Measurements from ENCODE around the gene ZNF808.
"Not testable (repeated sequence)": the region's sequence is repeated elsewhere in the genome, so short reads cannot be mapped to it uniquely, and the experiment has no call there.

The ZNF808 gene

DNA sequence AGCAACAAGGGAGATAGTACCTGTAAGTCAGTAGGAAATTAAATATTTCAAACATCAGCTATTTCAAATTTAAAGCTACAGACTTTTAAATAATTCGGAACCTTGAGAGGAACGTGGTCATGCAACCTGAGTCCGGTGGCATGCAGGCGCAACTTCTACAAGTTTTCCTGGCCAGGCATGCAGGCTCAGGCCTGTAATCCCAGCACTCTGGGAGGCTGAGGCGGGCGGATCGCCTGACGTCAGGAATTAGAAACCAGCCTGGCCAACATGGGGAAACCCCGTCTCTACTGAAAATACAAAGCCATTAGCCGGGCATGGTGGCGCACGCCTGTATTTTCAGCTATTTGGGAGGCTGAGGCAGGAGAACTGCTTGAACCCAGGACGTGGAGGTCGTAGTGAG is 40.5 kb downstream of the ZNF808 start:
- H3K9ac ChIP-seq (ENCODE audit: low read depth, low read length) = no peak overlapping the region

DNA sequence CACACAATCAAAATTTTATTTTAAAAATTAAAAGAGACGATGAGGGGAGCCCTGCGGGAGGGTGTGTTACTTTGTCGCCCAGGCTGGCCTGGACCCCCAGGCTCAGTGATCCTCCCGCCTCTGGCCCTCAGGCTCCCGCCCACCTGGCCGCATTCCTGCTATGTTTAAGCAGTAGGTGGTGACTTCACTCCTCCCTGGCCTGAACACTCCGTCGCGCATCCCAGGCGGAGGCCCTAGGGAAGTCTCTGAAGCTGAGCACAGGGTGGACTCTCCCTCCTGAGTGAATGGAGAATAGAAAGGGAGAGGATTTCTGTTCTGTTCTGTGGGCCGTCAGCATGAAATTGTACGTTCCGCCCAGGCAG is 42.2 kb downstream of the ZNF808 start:
- not testable (repeated sequence) for H3K9me3 ChIP-seq (ENCODE audit: insufficient read depth, low read depth, low read length); H3K4me1 ChIP-seq (ENCODE audit: insufficient read depth, low read length); H3K27ac ChIP-seq (ENCODE audit: low read length); H3K27me3 ChIP-seq (ENCODE audit: insufficient read depth, low read length)
- peak overlapping the region; percentile 96 for H3K4me3 ChIP-seq (ENCODE audit: low read length)
- peak overlapping the region; percentile 77; the same call in 1 of the 2 replicates for H3K9ac ChIP-seq (ENCODE audit: low read depth, low read length)
- H3K36me3 ChIP-seq (ENCODE audit: insufficient read depth, low read depth, low read length) = peaks cover 23% of the 10 kb centered on the region

More for the DNA sequence above, 40.5 kb downstream of the ZNF808 start:
- Histone ChIP-seq H3K27me3 (ENCODE audit: insufficient read depth, low read length) (no peaks in the 10 kb centered on the region), H3K9me3 (ENCODE audit: insufficient read depth, low read depth, low read length) (no peaks in the 10 kb centered on the region), H3K4me1 (ENCODE audit: insufficient read depth, low read length) (peaks cover 9% of the 10 kb centered on the region), H3K27ac (ENCODE audit: low read length) (no peak overlapping the region), H3K36me3 (ENCODE audit: insufficient read depth, low read depth, low read length) (peaks cover 13% of the 10 kb centered on the region; the same call in 1 of the 2 replicates), H3K4me3 (ENCODE audit: low read length) (no peak overlapping the region)

DNA sequence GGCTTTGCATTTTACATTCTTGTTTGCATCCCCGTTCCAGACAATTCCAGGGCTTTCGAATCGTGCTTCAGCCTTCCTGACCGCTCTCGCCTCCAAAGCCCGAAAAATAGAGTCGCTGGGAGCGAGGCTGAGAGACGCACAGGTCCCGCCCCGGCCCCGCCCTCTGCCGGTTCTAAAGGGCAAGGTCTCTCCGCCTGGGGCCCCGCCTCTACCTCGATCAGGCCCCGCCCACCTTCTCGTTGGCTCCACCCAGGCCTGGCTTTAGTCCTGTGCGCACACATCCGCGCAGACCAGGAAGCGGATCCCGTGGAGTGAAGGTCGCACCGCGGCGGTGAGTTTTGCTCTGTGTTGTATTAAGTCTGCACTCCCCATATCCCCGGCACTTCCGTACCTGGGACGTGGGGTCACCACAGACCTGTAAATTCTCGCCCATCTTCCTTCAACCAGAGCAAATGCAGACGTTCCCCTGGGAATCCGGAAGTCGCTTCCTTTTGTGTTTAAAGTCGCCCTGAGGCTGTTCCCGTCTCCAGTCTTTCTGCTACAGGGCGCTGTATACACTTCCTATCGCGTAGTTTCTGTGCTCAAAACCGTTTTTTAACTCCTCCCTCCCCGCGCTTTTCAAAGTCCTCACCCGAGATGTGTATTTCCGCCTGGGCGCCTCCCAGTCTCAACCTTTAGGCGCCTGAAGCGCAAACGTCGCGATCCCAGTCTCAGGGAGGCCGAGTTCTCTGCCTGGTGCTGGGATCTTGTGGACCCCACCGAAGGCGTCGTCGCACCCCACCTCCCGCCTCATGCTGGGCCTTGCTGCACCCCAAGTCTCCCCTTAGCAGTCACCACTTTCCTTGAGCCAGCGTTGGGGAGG is 42.8 kb downstream of the ZNF808 start, which contains the start of gene ZNF701:
ZNF701 (plus strand) TSS at position 288 of the 862 bp plus-strand sequence. CDS start 3,861 bp downstream, outside the sequence.
- H3K9ac ChIP-seq (ENCODE audit: low read depth, low read length) = peak within 1 kb of the TSS; percentile 90
- H3K36me3 ChIP-seq (ENCODE audit: insufficient read depth, low read depth, low read length) = peaks cover 25% of the 10 kb centered on the region
- peaks cover 9% of the 10 kb centered on the region for H3K4me1 ChIP-seq (ENCODE audit: insufficient read depth, low read length)
- H3K4me3 ChIP-seq (ENCODE audit: low read length) = peak within 1 kb of the TSS; percentile 96
- no peaks in the 10 kb centered on the region for H3K9me3 ChIP-seq (ENCODE audit: insufficient read depth, low read depth, low read length)
- H3K27me3 ChIP-seq (ENCODE audit: insufficient read depth, low read length) = no peaks in the 10 kb centered on the region
- peak within 1 kb of the TSS; percentile 55 for H3K27ac ChIP-seq (ENCODE audit: low read length)

DNA sequence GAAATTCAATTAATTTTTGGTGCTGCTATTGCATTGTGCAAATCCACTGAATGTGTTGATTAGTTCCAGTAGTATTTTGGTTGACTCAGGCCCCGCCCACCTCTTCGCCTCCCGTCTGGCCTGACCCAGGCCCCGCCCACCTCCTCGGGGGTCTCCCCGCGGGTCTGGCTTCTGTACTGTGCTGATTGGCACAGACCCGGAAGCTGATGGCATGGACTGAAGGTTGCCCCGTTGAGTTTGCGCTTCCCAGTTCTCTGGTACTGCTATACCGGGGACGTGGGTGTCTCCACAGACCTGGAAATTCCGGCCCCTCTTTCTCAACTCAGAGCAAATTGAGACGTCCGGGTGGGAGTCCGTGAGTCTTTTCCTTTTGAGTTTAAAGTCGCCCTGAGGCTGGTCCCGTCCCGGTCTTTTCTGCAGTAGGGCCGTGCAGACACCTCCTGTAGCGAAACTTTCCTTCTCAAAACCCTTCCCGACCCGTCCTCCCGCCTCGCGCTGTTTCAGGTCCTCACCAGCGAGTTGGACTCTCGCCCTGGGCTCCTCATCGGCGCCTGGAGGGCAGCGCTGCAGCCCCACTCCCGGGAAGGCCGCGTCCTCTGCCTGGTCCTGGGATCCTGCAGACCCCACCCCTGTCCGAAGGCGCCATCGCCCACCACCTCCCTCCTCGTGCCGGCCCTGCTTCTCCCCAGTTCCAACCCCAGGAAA is 57.4 kb downstream of the ZNF808 start:
- no peaks in the 10 kb centered on the region for H3K27me3 ChIP-seq (ENCODE audit: insufficient read depth, low read length)
- no peak overlapping the region for H3K27ac ChIP-seq (ENCODE audit: low read length)
- H3K4me1 ChIP-seq (ENCODE audit: insufficient read depth, low read length) = no peaks in the 10 kb centered on the region
- peaks cover 47% of the 10 kb centered on the region for H3K36me3 ChIP-seq (ENCODE audit: insufficient read depth, low read depth, low read length)
- no peak overlapping the region for H3K4me3 ChIP-seq (ENCODE audit: low read length)
- no peak overlapping the region for H3K9ac ChIP-seq (ENCODE audit: low read depth, low read length)
- H3K9me3 ChIP-seq (ENCODE audit: insufficient read depth, low read depth, low read length) = no peaks in the 10 kb centered on the region

DNA sequence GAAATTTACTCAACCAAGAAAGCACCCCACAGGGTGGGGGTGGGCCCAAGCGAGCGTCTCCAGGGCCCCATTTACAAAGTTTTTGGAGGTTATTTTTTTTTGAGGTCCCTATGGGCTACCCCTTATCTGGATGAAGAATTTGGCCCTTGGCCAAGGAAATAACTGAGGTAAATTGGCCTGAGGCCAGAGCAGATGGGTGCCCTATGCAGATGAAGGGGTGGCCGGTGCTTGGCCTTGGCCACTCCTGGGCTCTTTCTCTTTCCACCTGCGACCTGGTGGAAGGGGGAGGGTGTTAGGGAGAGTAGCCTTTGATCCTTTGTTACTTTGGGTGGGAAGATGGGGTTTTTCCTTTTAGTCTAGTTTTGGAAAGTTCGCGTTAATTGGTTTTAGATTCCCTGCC is 58.1 kb downstream of the ZNF808 start:
- Histone ChIP-seq H3K27me3 (ENCODE audit: insufficient read depth, low read length) (no peaks in the 10 kb centered on the region), H3K4me3 (ENCODE audit: low read length) (no peak overlapping the region), H3K27ac (ENCODE audit: low read length) (no peak overlapping the region), H3K4me1 (ENCODE audit: insufficient read depth, low read length) (no peaks in the 10 kb centered on the region), H3K9me3 (ENCODE audit: insufficient read depth, low read depth, low read length) (no peaks in the 10 kb centered on the region), H3K36me3 (ENCODE audit: insufficient read depth, low read depth, low read length) (peaks cover 40% of the 10 kb centered on the region), H3K9ac (ENCODE audit: low read depth, low read length) (no peak overlapping the region)

DNA sequence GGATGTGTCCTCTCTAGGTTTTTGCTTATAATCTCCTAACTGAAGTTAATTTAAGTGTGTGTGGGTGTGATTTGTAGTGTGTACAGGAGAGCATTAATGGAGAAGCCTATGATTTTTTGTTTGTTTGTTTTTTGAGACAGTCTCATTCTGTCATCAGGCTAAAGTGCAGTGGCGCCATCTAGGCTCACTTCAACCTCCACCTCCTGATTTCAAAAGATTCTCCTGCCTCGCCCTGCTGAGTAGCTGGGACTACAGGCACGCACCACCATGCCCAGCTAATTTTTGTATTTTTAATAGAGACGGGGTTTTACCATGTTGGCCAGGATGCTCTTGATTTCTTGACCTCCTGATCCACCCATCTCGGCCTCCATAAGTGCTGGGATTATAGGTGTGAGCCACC is 63.3 kb downstream of the ZNF808 start:
- Histone ChIP-seq H3K36me3 (ENCODE audit: insufficient read depth, low read depth, low read length) (peaks cover 16% of the 10 kb centered on the region), H3K4me3 (ENCODE audit: low read length) (no peak overlapping the region), H3K9me3 (ENCODE audit: insufficient read depth, low read depth, low read length) (peaks cover 2% of the 10 kb centered on the region; the same call in 1 of the 2 replicates)

DNA sequence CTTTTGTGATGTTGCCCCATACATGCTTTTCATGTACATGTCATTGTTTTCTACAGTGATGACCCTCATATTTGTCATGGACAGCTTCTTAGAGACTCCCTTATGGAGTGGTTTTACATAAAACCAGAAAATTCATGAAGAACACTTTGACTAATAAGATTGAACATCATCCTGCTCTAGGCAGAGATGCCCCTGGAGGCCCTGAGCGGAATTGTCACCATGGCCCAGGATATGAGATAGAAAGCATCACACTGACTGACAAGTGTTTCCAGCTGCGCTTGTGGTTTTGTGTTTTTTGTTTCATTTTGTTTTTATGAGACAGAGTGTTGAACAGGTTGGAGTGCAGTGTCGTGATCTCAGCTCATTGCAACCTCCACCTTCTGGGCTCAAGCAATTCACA is 64.8 kb downstream of the ZNF808 start:
- H3K9me3 ChIP-seq (ENCODE audit: insufficient read depth, low read depth, low read length) = peaks cover 16% of the 10 kb centered on the region; the same call in 1 of the 2 replicates
- H3K27ac ChIP-seq (ENCODE audit: low read length) = no peak overlapping the region
- H3K4me1 ChIP-seq (ENCODE audit: insufficient read depth, low read length) = no peaks in the 10 kb centered on the region
- H3K4me3 ChIP-seq (ENCODE audit: low read length) = no peak overlapping the region
- H3K27me3 ChIP-seq (ENCODE audit: insufficient read depth, low read length) = no peaks in the 10 kb centered on the region
- no peak overlapping the region for H3K9ac ChIP-seq (ENCODE audit: low read depth, low read length)
- peaks cover 31% of the 10 kb centered on the region for H3K36me3 ChIP-seq (ENCODE audit: insufficient read depth, low read depth, low read length)

More for the DNA sequence above, 63.3 kb downstream of the ZNF808 start:
- H3K27me3 ChIP-seq (ENCODE audit: insufficient read depth, low read length) = no peaks in the 10 kb centered on the region
- H3K4me1 ChIP-seq (ENCODE audit: insufficient read depth, low read length) = no peaks in the 10 kb centered on the region
- no peak overlapping the region for H3K9ac ChIP-seq (ENCODE audit: low read depth, low read length)
- H3K27ac ChIP-seq (ENCODE audit: low read length) = no peak overlapping the region

DNA sequence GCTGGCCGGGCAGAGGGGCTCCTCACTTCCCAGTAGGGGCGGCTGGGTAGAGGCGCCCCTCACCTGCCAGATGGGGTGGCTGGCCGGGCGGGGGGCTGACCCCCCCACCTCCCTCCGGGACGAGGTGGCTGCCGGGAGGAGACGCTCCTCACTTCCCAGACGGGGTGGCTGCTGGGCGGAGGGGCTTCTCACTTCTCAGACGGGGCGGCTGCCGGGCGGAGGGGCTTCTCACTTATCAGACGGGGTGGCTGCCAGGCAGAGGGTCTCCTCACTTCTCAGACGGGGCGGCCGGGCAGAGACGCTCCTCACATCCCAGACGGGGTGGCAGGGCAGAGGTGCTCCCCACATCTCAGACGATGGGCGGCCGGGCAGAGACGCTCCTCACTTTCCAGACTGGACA is 66.0 kb downstream of the ZNF808 start:
- peaks cover 16% of the 10 kb centered on the region; the same call in 1 of the 2 replicates for H3K9me3 ChIP-seq (ENCODE audit: insufficient read depth, low read depth, low read length)
- H3K4me3 ChIP-seq (ENCODE audit: low read length); H3K27ac ChIP-seq (ENCODE audit: low read length); H3K27me3 ChIP-seq (ENCODE audit: insufficient read depth, low read length); H3K4me1 ChIP-seq (ENCODE audit: insufficient read depth, low read length); H3K9ac ChIP-seq (ENCODE audit: low read depth, low read length): not testable (repeated sequence)
- peaks cover 31% of the 10 kb centered on the region for H3K36me3 ChIP-seq (ENCODE audit: insufficient read depth, low read depth, low read length)

DNA sequence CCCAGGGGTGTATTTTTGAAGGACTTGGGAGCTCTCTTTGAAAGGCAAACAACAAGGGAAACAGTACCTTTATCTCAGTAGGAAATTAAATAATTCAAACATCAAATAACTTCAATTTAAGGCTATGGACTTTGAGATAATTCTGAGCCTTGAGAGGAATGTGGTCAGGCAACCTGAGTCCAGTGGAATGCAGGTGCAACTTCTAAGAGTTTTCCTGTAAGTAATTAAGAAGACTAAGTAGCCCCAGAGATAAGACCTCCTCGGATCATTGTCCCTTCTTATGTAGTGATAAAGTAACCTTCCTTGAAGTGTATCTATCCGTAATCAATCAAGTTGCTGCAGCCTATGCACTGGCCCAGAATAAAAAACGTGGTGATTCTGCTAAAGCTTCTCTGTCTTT is 71.8 kb downstream of the ZNF808 start:
- H3K36me3 ChIP-seq (ENCODE audit: insufficient read depth, low read depth, low read length) = peaks cover 19% of the 10 kb centered on the region
- H3K4me1 ChIP-seq (ENCODE audit: insufficient read depth, low read length) = peaks cover 4% of the 10 kb centered on the region; the same call in 1 of the 2 replicates
- peaks cover 16% of the 10 kb centered on the region; the same call in 1 of the 2 replicates for H3K27me3 ChIP-seq (ENCODE audit: insufficient read depth, low read length)
- no peak overlapping the region for H3K9ac ChIP-seq (ENCODE audit: low read depth, low read length)
- H3K27ac ChIP-seq (ENCODE audit: low read length) = no peak overlapping the region
- H3K9me3 ChIP-seq (ENCODE audit: insufficient read depth, low read depth, low read length) = peaks cover 16% of the 10 kb centered on the region; the same call in 1 of the 2 replicates
- H3K4me3 ChIP-seq (ENCODE audit: low read length) = no peak overlapping the region

DNA sequence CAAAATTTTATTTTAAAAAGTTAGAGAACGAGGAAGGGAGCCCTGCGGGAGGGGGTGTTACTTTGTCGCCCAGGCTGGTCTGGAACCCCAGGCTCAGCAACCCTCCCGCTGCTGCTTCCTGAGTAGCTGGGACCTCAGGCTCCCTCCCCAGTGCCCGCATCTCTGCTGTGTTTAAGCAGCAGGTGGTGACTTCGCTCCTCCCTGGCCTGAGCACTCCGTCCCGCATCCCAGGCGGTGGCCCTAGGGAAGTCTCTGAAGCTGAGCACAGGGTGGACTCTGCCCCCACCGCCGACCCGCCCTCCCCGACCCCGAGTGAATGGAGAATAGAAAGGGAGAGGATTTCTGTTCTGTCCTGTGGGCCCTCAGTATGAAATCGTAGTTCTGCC is 73.2 kb downstream of the ZNF808 start:
- Histone ChIP-seq H3K4me3 (ENCODE audit: low read length) (peak overlapping the region; percentile 95), H3K9me3 (ENCODE audit: insufficient read depth, low read depth, low read length) (peaks cover 14% of the 10 kb centered on the region; the same call in 1 of the 2 replicates), H3K9ac (ENCODE audit: low read depth, low read length) (peak overlapping the region; percentile 31; the same call in 1 of the 2 replicates), H3K27me3 (ENCODE audit: insufficient read depth, low read length) (peaks cover 16% of the 10 kb centered on the region; the same call in 1 of the 2 replicates), H3K4me1 (ENCODE audit: insufficient read depth, low read length) (peaks cover 4% of the 10 kb centered on the region; the same call in 1 of the 2 replicates), H3K36me3 (ENCODE audit: insufficient read depth, low read depth, low read length) (peaks cover 15% of the 10 kb centered on the region), H3K27ac (ENCODE audit: low read length) (no peak overlapping the region)

DNA sequence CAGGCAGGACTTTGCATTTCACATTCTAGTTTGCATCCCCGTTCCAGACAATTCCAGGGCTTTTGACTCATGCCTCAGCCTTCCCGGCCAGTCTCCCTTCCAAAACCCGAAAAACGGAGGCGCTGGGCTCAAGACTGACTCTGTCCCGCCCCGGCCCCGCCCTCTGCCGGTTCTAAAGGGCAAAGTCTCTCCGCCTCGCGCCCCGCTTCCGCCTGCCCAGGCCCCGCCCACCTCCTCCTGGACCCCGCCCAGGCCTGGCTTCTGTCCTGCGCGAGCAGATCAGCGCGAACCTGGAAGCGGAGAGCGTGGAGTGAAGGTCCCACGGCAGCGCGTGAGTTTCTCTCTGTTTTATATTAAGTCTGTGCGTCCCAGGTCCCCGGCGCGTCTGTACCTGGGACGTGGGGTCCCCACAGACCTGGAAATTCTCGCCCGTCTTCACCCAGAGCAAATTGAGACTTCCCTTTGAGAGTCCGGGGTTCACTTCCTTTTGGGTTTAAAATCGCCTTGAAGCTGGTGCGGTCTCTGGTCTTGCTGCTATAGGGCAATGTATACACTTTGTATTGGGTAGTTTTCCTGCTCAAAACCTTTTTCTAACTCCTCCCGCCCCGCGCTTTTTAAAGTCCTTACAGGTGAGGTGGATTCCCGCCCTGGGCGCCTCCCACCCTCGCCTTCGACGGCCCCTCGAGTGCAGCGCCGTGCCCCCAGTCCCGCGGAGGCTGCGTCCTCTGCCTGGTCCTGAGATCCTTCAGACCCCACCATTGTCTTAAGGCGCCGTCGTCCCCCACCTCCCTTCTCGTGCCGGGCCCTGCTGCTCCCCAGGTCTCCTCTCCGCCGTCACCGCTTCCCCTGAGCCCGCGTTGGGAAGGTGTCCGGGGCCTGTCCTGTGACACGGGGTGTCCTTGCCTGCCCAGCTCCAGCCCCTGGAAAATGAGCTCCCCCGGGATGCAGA is 73.8 kb downstream of the ZNF808 start:
- Histone ChIP-seq H3K4me1 (ENCODE audit: insufficient read depth, low read length) (peaks cover 4% of the 10 kb centered on the region; the same call in 1 of the 2 replicates), H3K36me3 (ENCODE audit: insufficient read depth, low read depth, low read length) (peaks cover 9% of the 10 kb centered on the region), H3K9ac (ENCODE audit: low read depth, low read length) (peak overlapping the region; percentile 78), H3K27me3 (ENCODE audit: insufficient read depth, low read length) (peaks cover 16% of the 10 kb centered on the region; the same call in 1 of the 2 replicates), H3K27ac (ENCODE audit: low read length) (no peak overlapping the region), H3K4me3 (ENCODE audit: low read length) (peak overlapping the region; percentile 95), H3K9me3 (ENCODE audit: insufficient read depth, low read depth, low read length) (peaks cover 9% of the 10 kb centered on the region; the same call in 1 of the 2 replicates)
